ENCODE results near the gene MC1R. TPM values are rescaled to one million over a fixed set of nuclear protein-coding genes. Genes with fewer than 3 reads are reported as not detected.
"Not testable (repeated sequence)": the region's sequence is repeated elsewhere in the genome, so short reads cannot be mapped to it uniquely, and the experiment has no call there.

The MC1R gene
- total RNA-seq, 2 donors from 2014 or later, result 5.6 to 22.5 TPM

DNA sequence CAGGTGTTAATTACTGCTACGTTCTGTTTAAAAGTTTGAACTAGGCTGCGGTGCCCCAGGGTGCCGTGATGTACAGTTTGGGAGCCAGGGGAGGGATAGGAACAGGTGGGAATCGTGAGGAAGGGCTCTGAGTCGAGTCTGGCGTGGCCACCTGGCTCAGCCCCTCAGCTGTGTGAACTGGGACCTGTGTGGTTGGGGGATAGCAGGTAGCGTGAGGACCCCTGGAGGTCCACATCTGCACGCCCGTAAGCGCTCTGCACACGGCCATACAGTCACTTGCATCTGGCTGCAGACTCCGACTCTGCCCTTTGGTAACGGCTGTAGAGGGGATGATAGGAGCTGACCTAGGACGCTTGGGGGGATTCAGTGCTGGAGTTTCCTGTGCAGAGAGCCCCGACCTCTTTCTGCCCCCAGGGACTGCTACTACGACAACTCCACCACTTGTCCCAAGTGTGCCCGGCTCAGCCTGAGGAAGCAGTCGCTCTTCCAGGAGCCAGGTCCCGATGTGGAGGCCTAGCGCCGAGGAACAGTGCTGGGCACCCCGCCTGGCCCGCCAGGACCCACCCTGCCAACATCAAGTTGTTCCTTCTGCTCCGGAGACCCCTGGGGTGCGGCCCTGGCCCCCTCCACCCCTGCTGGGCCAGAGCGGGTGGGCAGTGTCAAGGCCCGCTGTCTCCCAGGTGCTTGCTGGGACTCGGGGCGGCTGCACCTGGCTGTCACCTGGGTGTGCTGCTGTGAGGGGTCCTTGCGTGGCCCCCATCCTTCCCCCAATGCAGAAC lies 47.0 kb downstream of the MC1R start:
- H3K27ac ChIP-seq, result no peak overlapping the region
- no peak for DNase-seq (ENCODE audit: low spot score)
- intact Hi-C loops (cut with DNase I), result no loop called here
- no peaks in the 10 kb centered on the region for H3K4me1 ChIP-seq (replicated peaks)
- no peaks in the 10 kb centered on the region for H3K27me3 ChIP-seq (replicated peaks; ENCODE audit: insufficient read depth)
- no peaks in the 10 kb centered on the region for H3K9me3 ChIP-seq
- H3K36me3 ChIP-seq, result no peaks in the 10 kb centered on the region
- WGBS, result 91% methylated on average over 26 of the region's 30 CpGs
- H3K4me3 ChIP-seq, result no peak overlapping the region
- no peak for TF ChIP-seq POLR2A (IDR thresholded peaks at IDR 0.05)
- no peak for TF ChIP-seq POLR2AphosphoS5 (IDR thresholded peaks at IDR 0.05)

DNA sequence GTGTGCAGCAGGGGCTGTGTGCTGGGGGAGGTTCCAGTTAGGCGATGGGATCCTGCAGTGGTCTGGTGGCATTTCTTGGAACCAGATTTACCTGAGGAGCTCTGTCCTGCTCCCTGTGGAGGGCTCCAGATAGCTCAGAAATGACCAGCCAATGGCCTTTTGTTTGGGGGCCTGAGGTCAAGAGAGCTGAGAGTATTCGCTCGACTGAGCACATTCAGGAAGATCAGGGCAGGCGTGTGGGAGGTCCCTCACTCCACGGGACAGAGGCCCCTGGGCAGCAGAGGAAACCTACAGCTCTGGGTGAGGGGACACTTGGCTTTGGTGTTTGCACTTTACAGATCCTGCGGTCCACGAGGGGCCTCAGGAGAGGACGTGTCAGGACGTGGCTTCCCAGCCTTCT lies 48.1 kb downstream of the MC1R start:
- no peaks in the 10 kb centered on the region for H3K36me3 ChIP-seq
- TF ChIP-seq POLR2AphosphoS5 (IDR thresholded peaks at IDR 0.05), result no peak
- no peak for TF ChIP-seq POLR2A (IDR thresholded peaks at IDR 0.05)
- TF ChIP-seq, protein P1, sequence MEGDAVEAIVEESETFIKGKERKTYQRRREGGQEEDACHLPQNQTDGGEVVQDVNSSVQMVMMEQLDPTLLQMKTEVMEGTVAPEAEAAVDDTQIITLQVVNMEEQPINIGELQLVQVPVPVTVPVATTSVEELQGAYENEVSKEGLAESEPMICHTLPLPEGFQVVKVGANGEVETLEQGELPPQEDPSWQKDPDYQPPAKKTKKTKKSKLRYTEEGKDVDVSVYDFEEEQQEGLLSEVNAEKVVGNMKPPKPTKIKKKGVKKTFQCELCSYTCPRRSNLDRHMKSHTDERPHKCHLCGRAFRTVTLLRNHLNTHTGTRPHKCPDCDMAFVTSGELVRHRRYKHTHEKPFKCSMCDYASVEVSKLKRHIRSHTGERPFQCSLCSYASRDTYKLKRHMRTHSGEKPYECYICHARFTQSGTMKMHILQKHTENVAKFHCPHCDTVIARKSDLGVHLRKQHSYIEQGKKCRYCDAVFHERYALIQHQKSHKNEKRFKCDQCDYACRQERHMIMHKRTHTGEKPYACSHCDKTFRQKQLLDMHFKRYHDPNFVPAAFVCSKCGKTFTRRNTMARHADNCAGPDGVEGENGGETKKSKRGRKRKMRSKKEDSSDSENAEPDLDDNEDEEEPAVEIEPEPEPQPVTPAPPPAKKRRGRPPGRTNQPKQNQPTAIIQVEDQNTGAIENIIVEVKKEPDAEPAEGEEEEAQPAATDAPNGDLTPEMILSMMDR (IDR thresholded peaks at IDR 0.05), result no peak

DNA sequence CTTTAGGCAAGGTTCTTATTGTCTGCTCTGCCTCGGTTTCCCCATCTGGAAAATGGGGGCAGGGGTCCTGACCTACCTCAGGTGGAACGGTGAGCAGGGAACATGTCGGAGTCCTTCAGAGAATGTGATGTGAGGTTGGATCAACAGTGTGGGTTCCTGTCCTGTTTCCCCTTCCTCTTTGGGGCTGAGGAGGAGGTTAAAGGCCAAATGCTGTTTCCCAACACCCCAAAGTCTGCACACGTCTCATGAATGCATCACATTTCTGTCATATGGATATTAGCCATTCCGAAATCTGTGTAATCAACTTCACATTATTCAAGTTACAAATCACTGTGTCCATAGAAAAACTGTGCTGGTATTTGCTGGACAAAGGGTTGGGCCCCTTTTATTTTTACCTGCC lies 48.8 kb downstream of the MC1R start:
- H3K27me3 ChIP-seq (replicated peaks; ENCODE audit: insufficient read depth); DNase-seq (ENCODE audit: low spot score); H3K9me3 ChIP-seq; H3K4me1 ChIP-seq (replicated peaks); H3K27ac ChIP-seq; H3K4me3 ChIP-seq; H3K36me3 ChIP-seq; intact Hi-C loops (cut with DNase I): not testable (repeated sequence)
- WGBS, result 90% methylated on average over 5 of the region's 5 CpGs

More for the DNA sequence above, 48.1 kb downstream of the MC1R start:
- H3K4me1 ChIP-seq (replicated peaks), result no peaks in the 10 kb centered on the region
- no peak for DNase-seq (ENCODE audit: low spot score)
- no peak overlapping the region for H3K27ac ChIP-seq
- H3K4me3 ChIP-seq, result no peak overlapping the region
- WGBS, result 69% methylated on average over 8 of the region's 9 CpGs
- no peaks in the 10 kb centered on the region for H3K27me3 ChIP-seq (replicated peaks; ENCODE audit: insufficient read depth)
- intact Hi-C loops (cut with DNase I), result no loop called here
- no peaks in the 10 kb centered on the region for H3K9me3 ChIP-seq

DNA sequence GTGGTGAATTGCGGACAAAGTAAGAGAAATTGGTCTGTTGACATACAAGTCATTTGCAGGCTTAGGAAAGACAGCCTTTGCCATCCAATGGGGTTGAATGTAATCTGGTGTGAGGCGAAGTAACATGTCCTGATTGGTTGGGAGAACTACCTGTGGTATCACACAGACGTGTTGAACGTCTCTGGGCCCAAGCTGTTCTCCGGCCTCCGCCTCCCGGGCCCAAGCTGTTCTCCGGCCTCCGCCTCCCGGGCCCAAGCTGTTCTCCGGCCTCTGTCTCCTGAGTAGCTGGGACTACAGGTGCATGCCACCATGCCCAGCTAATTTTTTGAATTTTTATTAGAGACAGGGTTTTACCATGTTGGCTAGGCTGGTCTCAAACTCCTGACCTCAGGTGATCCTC lies 49.4 kb downstream of the MC1R start:
- H3K4me1 ChIP-seq (replicated peaks); H3K4me3 ChIP-seq; H3K9me3 ChIP-seq; H3K27ac ChIP-seq; intact Hi-C loops (cut with DNase I); H3K36me3 ChIP-seq; H3K27me3 ChIP-seq (replicated peaks; ENCODE audit: insufficient read depth); DNase-seq (ENCODE audit: low spot score): not testable (repeated sequence)
- 83% methylated on average over 11 of the region's 11 CpGs for WGBS

DNA sequence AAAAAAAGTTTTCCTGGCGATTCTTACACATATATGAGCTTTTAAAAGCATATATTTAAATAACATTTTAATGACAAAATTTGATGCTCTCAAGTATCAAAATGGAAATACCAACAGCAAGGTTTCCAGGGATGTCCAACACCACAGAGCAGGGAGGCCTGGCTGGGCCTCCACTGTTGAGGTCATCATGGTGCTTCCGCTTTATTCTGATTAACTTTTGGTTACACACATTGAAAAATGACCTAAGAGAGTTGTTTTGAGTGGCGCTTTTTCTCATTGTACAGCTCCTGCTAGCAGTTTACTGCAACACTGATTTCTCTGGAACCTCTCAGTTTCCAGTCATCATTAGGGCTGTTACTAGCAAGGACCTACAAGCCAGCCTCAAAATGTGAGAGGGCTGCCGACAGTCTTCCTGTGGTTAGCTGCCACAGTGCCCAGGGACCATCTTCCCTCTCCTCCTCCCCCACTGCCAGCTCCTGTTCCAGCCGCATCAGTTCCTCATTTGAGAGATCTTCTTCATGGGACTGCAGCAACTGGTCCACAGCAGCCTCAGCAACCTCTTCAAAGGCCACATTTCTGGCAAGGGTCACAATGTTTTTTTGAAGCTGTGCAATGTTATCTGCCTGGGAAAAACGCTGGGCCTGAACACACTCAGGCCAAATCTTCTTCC lies 51.2 kb downstream of the MC1R start:
- intact Hi-C loops (cut with DNase I), result no loop called here
- Histone ChIP-seq H3K9me3 (no peaks in the 10 kb centered on the region), H3K27ac (no peak overlapping the region), H3K27me3 (replicated peaks; ENCODE audit: insufficient read depth) (no peaks in the 10 kb centered on the region), H3K36me3 (no peaks in the 10 kb centered on the region), H3K4me1 (replicated peaks) (no peaks in the 10 kb centered on the region), H3K4me3 (no peak overlapping the region)
- TF ChIP-seq POLR2AphosphoS5 (IDR thresholded peaks at IDR 0.05) (no peak), POLR2A (IDR thresholded peaks at IDR 0.05) (no peak)
- TF ChIP-seq, protein P1 (IDR thresholded peaks at IDR 0.05), result no peak
- 95% methylated on average over 6 of the region's 6 CpGs for WGBS
- no peak for DNase-seq (ENCODE audit: low spot score)

Other genes with a start within 250 kb of the MC1R start
- 10 to 100 TPM; 42.1 to 79.0 TPM for gene CDK10, start 232.2 kb upstream of the MC1R start, total RNA-seq
- gene SPATA2L, start 217.2 kb upstream of the MC1R start, total RNA-seq, result 10 to 100 TPM; 15.6 to 19.7 TPM
- gene VPS9D1, start 198.0 kb upstream of the MC1R start, total RNA-seq, result 10 to 100 TPM in 1 of 2 donors, 1 to 10 TPM in 1; 8.5 to 16.0 TPM
- 10 to 100 TPM; 18.4 to 46.1 TPM for gene ZNF276, start 197.3 kb upstream of the MC1R start, total RNA-seq
- 10 to 100 TPM; 10.1 to 35.6 TPM for gene FANCA, start 102.2 kb upstream of the MC1R start, total RNA-seq
- 10 to 100 TPM; 13.7 to 15.5 TPM for gene SPIRE2, start 90.4 kb upstream of the MC1R start, total RNA-seq
- 100 to 1,000 TPM; 141 to 302 TPM for gene TCF25, start 45.3 kb upstream of the MC1R start, total RNA-seq
- gene TUBB3, start 4.5 kb downstream of the MC1R start, total RNA-seq, result 10 to 100 TPM in 1 of 2 donors, under 1 TPM in 1; 0.82 to 20.7 TPM
- 10 to 100 TPM; 63.9 to 79.9 TPM for gene DEF8, start 29.9 kb downstream of the MC1R start, total RNA-seq
- gene DBNDD1, start 100.6 kb downstream of the MC1R start, total RNA-seq, result 1 to 10 TPM; 5.3 to 7.7 TPM
- under 1 TPM; 0.09 to 0.28 TPM for gene PRDM7, start 158.5 kb downstream of the MC1R start, total RNA-seq

Measured in prostate gland (tissue), 2 donors.